Endothelial cell of umbilical vein (primary cell): Measurements from ENCODE around the gene MCTP2.

Source experiments
- EZH2 ChIP-seq: IDR thresholded peaks from 2 replicates; pipeline ENCODE4 v1.6.1; 2012; ENCODE audit warnings: borderline replicate concordance, low read depth, mild to moderate bottlenecking, moderate library complexity, low read length, inconsistent platforms; ENCODE audit not compliant: severe bottlenecking
- POLR2A ChIP-seq: IDR thresholded peaks from 2 replicates; pipeline ENCODE4 v1.6.1; 2012; ENCODE audit warnings: low read depth, mild to moderate bottlenecking, control low read depth, low read length
- POLR2AphosphoS5 ChIP-seq: IDR thresholded peaks from 2 replicates; pipeline ENCODE4 v1.6.1; 2012; ENCODE audit warnings: low read depth, mild to moderate bottlenecking, control low read depth, low read length, moderate library complexity; ENCODE audit not compliant: insufficient read depth
- TF ChIP-seq, protein P1 (sequence below), 2 donors: IDR thresholded peaks; 1 replicate in 1 of 2; 2 replicates in 1 of 2; pipeline ENCODE4 v1.5.1; 2011; ENCODE audit warnings: low read length in 2 of 2, mild to moderate bottlenecking in 2 of 2, moderate library complexity in 2 of 2, control low read depth in 1 of 2, inconsistent platforms in 1 of 2, low read depth in 1 of 2; ENCODE audit not compliant: insufficient read depth in 1 of 2; ENCODE audit errors: extremely low read depth in 1 of 2

DNA sequence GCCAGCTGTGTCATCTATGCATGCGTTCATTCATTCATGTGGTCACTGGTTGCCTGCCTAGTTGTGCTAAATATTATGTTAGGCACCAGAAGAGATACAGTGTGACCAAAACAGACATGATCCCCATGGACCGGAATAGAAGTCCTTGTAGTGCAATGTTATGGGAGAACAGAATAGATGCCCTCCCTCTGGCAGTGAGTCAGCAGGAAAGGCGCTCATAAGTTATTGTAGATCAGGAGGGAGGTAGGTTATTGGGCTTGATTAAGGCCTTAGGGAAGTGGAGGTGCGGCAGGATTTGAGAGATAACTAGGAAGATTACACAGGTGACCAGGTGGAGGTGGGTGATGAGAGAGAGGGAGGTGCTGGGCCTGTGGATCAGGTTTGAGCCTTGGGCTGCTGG lies 5.2 kb downstream of the MCTP2 start:
- TF ChIP-seq, protein P1, sequence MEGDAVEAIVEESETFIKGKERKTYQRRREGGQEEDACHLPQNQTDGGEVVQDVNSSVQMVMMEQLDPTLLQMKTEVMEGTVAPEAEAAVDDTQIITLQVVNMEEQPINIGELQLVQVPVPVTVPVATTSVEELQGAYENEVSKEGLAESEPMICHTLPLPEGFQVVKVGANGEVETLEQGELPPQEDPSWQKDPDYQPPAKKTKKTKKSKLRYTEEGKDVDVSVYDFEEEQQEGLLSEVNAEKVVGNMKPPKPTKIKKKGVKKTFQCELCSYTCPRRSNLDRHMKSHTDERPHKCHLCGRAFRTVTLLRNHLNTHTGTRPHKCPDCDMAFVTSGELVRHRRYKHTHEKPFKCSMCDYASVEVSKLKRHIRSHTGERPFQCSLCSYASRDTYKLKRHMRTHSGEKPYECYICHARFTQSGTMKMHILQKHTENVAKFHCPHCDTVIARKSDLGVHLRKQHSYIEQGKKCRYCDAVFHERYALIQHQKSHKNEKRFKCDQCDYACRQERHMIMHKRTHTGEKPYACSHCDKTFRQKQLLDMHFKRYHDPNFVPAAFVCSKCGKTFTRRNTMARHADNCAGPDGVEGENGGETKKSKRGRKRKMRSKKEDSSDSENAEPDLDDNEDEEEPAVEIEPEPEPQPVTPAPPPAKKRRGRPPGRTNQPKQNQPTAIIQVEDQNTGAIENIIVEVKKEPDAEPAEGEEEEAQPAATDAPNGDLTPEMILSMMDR (IDR thresholded peaks at IDR 0.05; ENCODE audit: extremely low read depth in 1 of 2, insufficient read depth in 1 of 2, low read depth in 1 of 2, low read length in 2 of 2) = no peak
- no peak for TF ChIP-seq POLR2AphosphoS5
- no peak for TF ChIP-seq POLR2A
- TF ChIP-seq EZH2 = no peak
